ENCODE measurements around the gene INSIG1. TPM values are rescaled to one million over a fixed set of nuclear protein-coding genes. Genes with fewer than 3 reads are reported as not detected.

INSIG1 gene
- total RNA-seq, 1 donor from 2014 or later: 63.6 TPM

- Histone ChIP-seq H3K36me3 (no peaks in the 10 kb centered on the region), H3K9me3 (no peaks in the 10 kb centered on the region), H3K4me1 (no peaks in the 10 kb centered on the region), H3K27ac (no peak overlapping the region), H3K4me3 (no peak overlapping the region), H3K27me3 (no peaks in the 10 kb centered on the region)
- TF ChIP-seq CTCF (IDR thresholded peaks at IDR 0.05) (no peak), POLR2A (IDR thresholded peaks at IDR 0.05) (no peak), POLR2AphosphoS5 (IDR thresholded peaks at IDR 0.05; ENCODE audit: insufficient read depth in 1 of 2, low read depth in 1 of 2) (no peak)
- DNase-seq (ENCODE audit: extremely low spot score in 2 of 2): no peak
- intact Hi-C loops (cut with DNase I): loop anchor here (10.0 kb wide), 1 partner anchor 408 kb away; no protein-coding TSS in a partner anchor
Observed at GRCh38 chr7:155352753-155353115, 55.1 kb downstream of the INSIG1 start.

- Histone ChIP-seq H3K9me3 (no peaks in the 10 kb centered on the region), H3K27me3 (no peaks in the 10 kb centered on the region), H3K4me3 (no peak overlapping the region), H3K4me1 (no peaks in the 10 kb centered on the region), H3K36me3 (no peaks in the 10 kb centered on the region), H3K27ac (no peak overlapping the region)
- intact Hi-C loops (cut with DNase I): loop anchor here (10.0 kb wide), 1 partner anchor 409 kb away; no protein-coding TSS in a partner anchor
- no peak for DNase-seq (ENCODE audit: extremely low spot score in 2 of 2)
- TF ChIP-seq POLR2AphosphoS5 (IDR thresholded peaks at IDR 0.05; ENCODE audit: insufficient read depth in 1 of 2, low read depth in 1 of 2): no peak
Observed at GRCh38 chr7:155353256-155353897, 55.7 kb downstream of the INSIG1 start.

- intact Hi-C loops (cut with DNase I): loop anchor here (10.0 kb wide), 1 partner anchor 410 kb away; no protein-coding TSS in a partner anchor
- no peaks in the 10 kb centered on the region for H3K27me3 ChIP-seq
- TF ChIP-seq POLR2A (IDR thresholded peaks at IDR 0.05): no peak
- TF ChIP-seq CTCF (IDR thresholded peaks at IDR 0.05): no peak
- TF ChIP-seq POLR2AphosphoS5 (IDR thresholded peaks at IDR 0.05; ENCODE audit: insufficient read depth in 1 of 2, low read depth in 1 of 2): no peak
Observed at GRCh38 chr7:155354371-155355048, 56.8 kb downstream of the INSIG1 start.

GRCh38 chr7:155355176-155355575 lies 57.5 kb downstream of the INSIG1 start:
- no peaks in the 10 kb centered on the region for H3K27me3 ChIP-seq

More at GRCh38 chr7:155354371-155355048, 56.8 kb downstream of the INSIG1 start:
- no peaks in the 10 kb centered on the region for H3K4me1 ChIP-seq
- H3K9me3 ChIP-seq: no peaks in the 10 kb centered on the region
- H3K36me3 ChIP-seq: no peaks in the 10 kb centered on the region
- no peak for DNase-seq (ENCODE audit: extremely low spot score in 2 of 2)
- H3K4me3 ChIP-seq: no peak overlapping the region
- no peak overlapping the region for H3K27ac ChIP-seq

GRCh38 chr7:155355745-155356144 lies 58.1 kb downstream of the INSIG1 start:
- Histone ChIP-seq H3K27ac (no peak overlapping the region), H3K27me3 (no peaks in the 10 kb centered on the region), H3K4me1 (no peaks in the 10 kb centered on the region), H3K9me3 (no peaks in the 10 kb centered on the region), H3K4me3 (no peak overlapping the region), H3K36me3 (no peaks in the 10 kb centered on the region)
- TF ChIP-seq CTCF (IDR thresholded peaks at IDR 0.05) (no peak), POLR2A (IDR thresholded peaks at IDR 0.05) (no peak), POLR2AphosphoS5 (IDR thresholded peaks at IDR 0.05; ENCODE audit: insufficient read depth in 1 of 2, low read depth in 1 of 2) (no peak)
- intact Hi-C loops (cut with DNase I): loop anchor here (10.0 kb wide), 1 partner anchor 411 kb away; no protein-coding TSS in a partner anchor
- DNase-seq (ENCODE audit: extremely low spot score in 2 of 2): no peak

More at GRCh38 chr7:155355176-155355575, 57.5 kb downstream of the INSIG1 start:
- no peak for DNase-seq (ENCODE audit: extremely low spot score in 2 of 2)
- Histone ChIP-seq H3K27ac (no peak overlapping the region), H3K9me3 (no peaks in the 10 kb centered on the region), H3K4me3 (no peak overlapping the region), H3K36me3 (no peaks in the 10 kb centered on the region), H3K4me1 (no peaks in the 10 kb centered on the region)
- intact Hi-C loops (cut with DNase I): loop anchor here (10.0 kb wide), 1 partner anchor 410 kb away; no protein-coding TSS in a partner anchor
- no peak for TF ChIP-seq POLR2A (IDR thresholded peaks at IDR 0.05)
- no peak for TF ChIP-seq POLR2AphosphoS5 (IDR thresholded peaks at IDR 0.05; ENCODE audit: insufficient read depth in 1 of 2, low read depth in 1 of 2)
- TF ChIP-seq CTCF (IDR thresholded peaks at IDR 0.05): no peak
